HS-27A (cell line): ENCODE measurements around the gene F5.

ENCODE experiments used
- DNase-seq: peaks from one replicate; pipeline ENCODE4 v3.0.0-alpha.2; 2012; ENCODE audit warnings: low read depth, missing footprints

The F5 gene

DNA sequence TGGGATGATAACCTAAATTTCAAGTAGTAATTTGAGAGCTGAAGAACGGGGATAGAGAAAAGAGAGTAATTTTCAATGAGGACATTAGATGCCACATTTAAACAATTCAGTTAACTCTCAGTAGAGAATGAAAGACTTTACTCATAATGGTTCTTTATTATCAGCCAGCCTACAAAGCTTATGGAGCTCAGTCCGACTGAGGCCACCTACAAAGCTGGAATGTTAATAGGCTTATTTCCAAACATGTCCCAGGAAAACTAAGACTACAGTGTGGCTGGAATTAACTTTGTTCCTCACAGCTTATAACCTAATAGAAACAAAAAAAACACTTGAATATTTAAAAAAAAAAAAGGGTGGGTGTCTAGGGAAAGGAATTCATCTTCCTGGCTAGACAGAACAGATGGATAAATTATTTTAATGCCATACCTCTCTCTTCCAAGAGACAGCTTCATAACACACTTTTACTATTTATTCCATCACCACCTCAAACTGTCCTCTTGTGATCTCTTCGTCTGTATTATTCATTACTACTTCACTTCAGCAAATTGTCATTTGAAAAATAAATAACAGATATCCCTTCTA is 110.4 kb downstream of the F5 start:
- DNase-seq, result no peak

DNA sequence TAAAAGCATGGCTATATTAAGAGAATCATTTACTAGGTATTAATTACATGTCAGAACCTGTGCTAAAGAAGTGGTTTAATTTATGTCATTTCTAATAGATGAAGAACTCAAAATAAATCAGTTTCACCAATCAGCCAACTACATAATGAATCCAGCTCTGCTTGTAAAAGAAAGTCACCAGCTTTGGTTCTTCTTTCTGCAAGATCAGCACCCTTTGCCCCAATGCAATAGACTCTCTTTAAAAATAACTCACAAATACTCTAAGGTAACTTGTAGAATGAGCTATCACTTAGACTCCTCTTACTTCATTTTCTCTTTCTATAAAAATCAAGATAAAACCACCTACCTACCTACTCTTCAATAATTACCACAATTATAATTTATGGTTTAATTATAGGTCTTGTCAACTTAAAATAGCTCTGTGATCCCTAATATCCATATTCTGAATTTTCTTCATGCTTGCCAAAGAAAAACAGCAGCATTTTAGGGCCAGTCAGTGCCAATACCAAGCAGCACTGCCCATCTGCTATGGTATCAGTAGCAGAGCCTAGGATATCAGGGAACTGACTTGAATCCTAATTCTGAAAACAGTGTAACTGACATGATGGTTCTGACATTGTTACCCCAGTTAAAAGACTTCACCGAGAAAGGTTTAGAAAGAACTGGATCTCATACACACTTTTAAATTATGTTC is 111.8 kb downstream of the F5 start:
- DNase-seq, result no peak

DNA sequence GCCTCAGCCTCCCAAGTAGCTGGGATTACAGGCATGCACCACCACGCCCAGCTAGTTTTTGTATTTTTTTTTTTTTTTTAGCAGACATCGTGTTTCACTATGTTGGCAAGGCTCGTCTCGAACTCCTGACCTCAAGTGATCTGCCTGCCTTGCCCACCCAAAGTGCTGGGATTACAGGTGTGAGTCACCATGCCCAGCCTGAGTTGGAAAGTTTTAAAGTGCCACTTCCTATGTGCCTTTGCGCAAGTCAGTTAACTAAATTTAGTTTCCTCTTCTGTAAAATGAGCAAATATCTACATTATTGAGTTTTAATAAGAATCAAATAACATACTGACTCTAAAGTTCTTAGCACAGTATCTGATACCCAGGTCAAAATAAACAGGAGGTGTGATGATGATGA is 112.9 kb downstream of the F5 start:
- no peak for DNase-seq

DNA sequence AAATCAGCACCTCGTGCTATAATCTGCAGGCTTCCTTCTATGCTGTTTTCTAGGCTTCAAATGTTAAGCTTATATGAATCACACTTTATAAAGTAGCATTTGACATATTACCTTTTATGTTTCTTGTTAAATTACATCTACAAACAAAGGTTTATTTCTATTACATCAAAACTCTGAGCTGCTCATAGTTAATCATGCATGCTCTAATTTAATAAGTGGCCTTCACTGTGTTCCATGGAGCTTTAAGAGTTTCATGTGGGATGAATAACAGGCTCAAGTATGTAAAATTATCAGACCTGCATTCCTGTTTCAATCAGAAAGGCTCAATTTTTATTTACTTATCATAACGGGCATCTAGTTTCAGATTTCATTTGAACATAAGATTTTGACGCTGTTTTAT is 113.5 kb downstream of the F5 start:
- no peak for DNase-seq

DNA sequence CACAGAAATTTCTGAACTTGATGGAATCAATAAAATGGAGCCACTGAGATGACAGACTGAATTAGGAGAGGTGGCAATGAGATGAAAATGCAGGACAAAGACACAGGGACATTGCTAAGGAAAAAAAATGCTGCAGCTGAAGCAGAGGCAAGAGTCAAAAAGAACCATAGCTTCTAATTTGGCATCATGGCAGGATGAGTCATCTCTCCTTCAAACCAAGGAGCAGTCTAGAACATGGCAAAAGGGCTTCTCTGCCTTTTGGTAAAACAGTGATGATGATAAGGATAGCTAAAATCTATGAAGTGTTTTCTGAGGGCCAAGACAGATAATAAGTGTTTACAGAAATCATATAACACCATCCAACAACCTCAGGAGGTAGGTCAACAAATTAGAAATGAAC is 117.3 kb downstream of the F5 start:
- no peak for DNase-seq

DNA sequence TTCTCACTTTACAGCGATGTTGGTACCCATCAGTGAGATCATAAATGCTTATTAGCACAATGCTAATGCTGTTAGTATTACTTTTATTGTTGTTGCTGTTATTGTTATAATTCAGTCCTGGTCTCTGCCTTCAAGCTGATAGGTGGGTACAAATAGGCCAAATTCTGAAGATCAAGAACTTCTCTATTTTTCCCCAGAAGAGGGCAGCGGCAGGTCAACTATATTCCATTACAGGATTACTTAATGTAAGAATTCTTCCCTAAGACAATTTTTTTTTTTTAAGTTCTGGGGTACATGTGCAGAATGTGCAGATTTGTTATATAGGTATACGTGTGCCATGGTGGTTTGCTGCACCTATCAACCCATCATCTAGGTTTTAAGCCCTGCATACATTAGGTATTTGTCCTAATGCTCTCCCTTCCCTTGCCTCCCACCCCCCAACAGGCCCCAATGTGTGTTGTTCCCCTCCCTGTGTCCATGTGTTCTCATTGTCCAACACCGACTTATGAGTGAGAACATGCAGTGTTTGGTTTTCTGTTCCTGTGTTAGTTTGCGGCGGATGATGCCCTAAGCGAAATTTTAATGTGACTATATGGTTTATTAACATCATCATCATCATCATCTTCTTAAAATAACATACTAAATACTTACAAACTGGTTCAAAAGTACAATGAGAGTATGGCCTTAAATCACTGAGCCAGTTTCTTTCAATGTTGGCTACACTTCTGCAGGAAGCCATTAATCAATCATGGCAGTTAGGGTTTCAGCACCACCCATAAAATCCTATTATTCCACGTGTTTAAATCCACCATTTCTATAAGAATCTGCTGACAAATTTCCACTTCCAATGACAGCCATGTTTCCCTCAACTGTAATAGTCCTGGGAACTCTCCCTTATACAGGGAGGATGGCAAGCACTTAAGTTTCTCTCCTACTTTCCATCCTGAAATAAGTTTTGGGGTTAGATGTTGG is 119.7 kb downstream of the F5 start:
- DNase-seq, result no peak

DNA sequence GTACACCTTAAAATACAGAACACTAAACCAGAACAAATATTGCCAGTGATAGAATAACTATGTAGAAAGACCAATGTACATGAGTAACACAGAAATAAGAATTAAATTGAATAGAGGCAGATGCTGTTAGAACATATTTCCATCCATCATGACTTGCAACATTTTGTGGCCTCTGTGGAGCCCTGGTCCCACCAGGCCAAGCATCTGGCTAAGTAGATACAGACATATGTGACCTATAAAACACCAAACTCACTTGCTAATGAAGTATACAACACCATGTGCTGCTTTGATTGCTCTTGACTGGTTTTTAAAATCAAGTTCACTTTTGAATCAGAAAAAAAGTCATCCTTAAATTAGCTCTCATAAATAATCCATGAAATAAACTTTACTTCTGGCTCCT is 121.0 kb downstream of the F5 start:
- no peak for DNase-seq
